OCI-LY7 (cell line): ENCODE data around the gene MTHFD1L.

ENCODE experiments used
- EZH2phosphoT487 ChIP-seq: fragments of 200-600 bp; sonication (generic); IDR thresholded peaks from 2 replicates; pipeline ENCODE4 v1.6.1; 2018; ENCODE audit warnings: low read depth, borderline replicate concordance, mild to moderate bottlenecking, mixed run types, antibody characterized with exemption, low read length, moderate library complexity, mixed read lengths
- TF ChIP-seq, protein P1 (sequence below): fragments of 200-600 bp; sonication (generic); conservative IDR thresholded peaks from 2 replicates; pipeline ENCODE4 v1.5.1; 2014; ENCODE audit warnings: mild to moderate bottlenecking, antibody characterized with exemption, low read length, moderate library complexity, mixed read lengths

DNA sequence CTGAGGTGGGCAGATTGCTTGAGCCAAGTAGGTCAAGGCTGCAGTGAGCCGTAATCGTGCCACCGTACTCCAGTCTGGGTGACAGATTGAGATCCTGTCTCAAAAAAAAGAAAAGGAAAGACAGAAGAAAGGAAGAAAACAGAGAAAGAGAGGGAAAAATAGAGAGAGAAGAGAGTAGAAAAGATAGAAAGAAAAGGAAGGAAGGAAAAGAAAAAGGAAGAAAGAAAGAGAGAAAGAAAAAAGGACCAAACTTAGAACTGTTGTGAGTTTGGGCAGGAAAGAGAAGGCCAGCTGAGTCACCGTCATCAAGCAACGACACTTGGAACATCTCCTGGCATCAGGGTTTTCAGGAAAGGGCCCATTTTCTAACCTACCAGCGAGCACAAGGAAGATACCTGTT, 278.3 kb downstream of the MTHFD1L start:
- TF ChIP-seq, protein P1, sequence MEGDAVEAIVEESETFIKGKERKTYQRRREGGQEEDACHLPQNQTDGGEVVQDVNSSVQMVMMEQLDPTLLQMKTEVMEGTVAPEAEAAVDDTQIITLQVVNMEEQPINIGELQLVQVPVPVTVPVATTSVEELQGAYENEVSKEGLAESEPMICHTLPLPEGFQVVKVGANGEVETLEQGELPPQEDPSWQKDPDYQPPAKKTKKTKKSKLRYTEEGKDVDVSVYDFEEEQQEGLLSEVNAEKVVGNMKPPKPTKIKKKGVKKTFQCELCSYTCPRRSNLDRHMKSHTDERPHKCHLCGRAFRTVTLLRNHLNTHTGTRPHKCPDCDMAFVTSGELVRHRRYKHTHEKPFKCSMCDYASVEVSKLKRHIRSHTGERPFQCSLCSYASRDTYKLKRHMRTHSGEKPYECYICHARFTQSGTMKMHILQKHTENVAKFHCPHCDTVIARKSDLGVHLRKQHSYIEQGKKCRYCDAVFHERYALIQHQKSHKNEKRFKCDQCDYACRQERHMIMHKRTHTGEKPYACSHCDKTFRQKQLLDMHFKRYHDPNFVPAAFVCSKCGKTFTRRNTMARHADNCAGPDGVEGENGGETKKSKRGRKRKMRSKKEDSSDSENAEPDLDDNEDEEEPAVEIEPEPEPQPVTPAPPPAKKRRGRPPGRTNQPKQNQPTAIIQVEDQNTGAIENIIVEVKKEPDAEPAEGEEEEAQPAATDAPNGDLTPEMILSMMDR, result no peak
- TF ChIP-seq EZH2phosphoT487, result no peak
